DOHH2 (cell line): ENCODE results near the gene CTSH.

Source experiments
- H3F3A ChIP-seq: fragments of 200-600 bp; sonication (generic), shearing (Covaris generic); 2 replicates; pipeline ENCODE4 v1.6.0; 2016; ENCODE audit warnings: antibody characterized with exemption, mild to moderate bottlenecking; ENCODE audit not compliant: control insufficient read depth, insufficient read depth
- H3K27ac ChIP-seq: fragments of 200-600 bp; sonication (generic); 2 replicates; pipeline ENCODE4 v1.5.1; 2014; ENCODE audit warnings: low read depth, mild to moderate bottlenecking, low read length, moderate library complexity
- H3K27me3 ChIP-seq: fragments of 200-600 bp; sonication (generic); 2 replicates; pipeline ENCODE4 v1.6.1; 2014; ENCODE audit warnings: mild to moderate bottlenecking, low read length, mixed read lengths; ENCODE audit not compliant: control insufficient read depth
- H3K36me3 ChIP-seq: fragments of 200-600 bp; sonication (generic); 2 replicates; pipeline ENCODE4 v1.6.1; 2014; ENCODE audit warnings: mild to moderate bottlenecking, low read length, moderate library complexity, mixed read lengths; ENCODE audit not compliant: control insufficient read depth
- H3K4me1 ChIP-seq: fragments of 200-600 bp; sonication (generic); 2 replicates; pipeline ENCODE4 v1.6.1; 2014; ENCODE audit warnings: mild to moderate bottlenecking, low read length, mixed read lengths; ENCODE audit not compliant: control insufficient read depth
- H3K4me2 ChIP-seq: fragments of 200-600 bp; sonication (generic); 2 replicates; pipeline ENCODE4 v1.6.0; 2014; ENCODE audit warnings: mild to moderate bottlenecking, low read length, moderate library complexity
- H3K4me3 ChIP-seq: fragments of 200-600 bp; sonication (generic); 2 replicates; pipeline ENCODE4 v1.5.1; 2014; ENCODE audit warnings: mild to moderate bottlenecking, low read length, mixed read lengths
- H3K79me2 ChIP-seq: fragments of 200-600 bp; sonication (generic); 2 replicates; pipeline ENCODE4 v1.6.1; 2014; ENCODE audit warnings: mild to moderate bottlenecking, low read length, mixed read lengths; ENCODE audit not compliant: control insufficient read depth
- H3K9me2 ChIP-seq: fragments of 200-600 bp; sonication (generic); replicated peaks from 2 replicates; pipeline ENCODE4 v1.6.1; 2014; ENCODE audit warnings: mild to moderate bottlenecking, low read length, mixed read lengths; ENCODE audit not compliant: control insufficient read depth
- H3K9me3 ChIP-seq: fragments of 200-600 bp; sonication (generic); 2 replicates; pipeline ENCODE4 v1.6.1; 2014; ENCODE audit warnings: antibody characterized with exemption, low read length, mixed read lengths; ENCODE audit not compliant: control insufficient read depth, insufficient read depth
- H4K20me1 ChIP-seq: fragments of 200-600 bp; sonication (generic); 2 replicates; pipeline ENCODE4 v1.6.0; 2014; ENCODE audit warnings: low read depth, mild to moderate bottlenecking, antibody characterized with exemption, low read length, moderate library complexity; ENCODE audit not compliant: control insufficient read depth, insufficient read depth
- CTCF ChIP-seq: fragments of 200-600 bp; sonication (generic); IDR thresholded peaks from one replicate; pipeline ENCODE4 v1.5.1; 2014; ENCODE audit warnings: antibody characterized with exemption, mild to moderate bottlenecking, low read depth, low read length; ENCODE audit not compliant: poor library complexity, severe bottlenecking
- EZH2phosphoT487 ChIP-seq: fragments of 200-600 bp; sonication (generic); IDR thresholded peaks from 2 replicates; pipeline ENCODE4 v1.6.1; 2017; ENCODE audit warnings: borderline replicate concordance, mild to moderate bottlenecking, antibody characterized with exemption, low read length, moderate library complexity, mixed read lengths

CTSH gene

GRCh38 chr15:78923480-78924360 lies 21.1 kb downstream of the CTSH start:
- H3K79me2 ChIP-seq: no peaks in the 10 kb centered on the region
- H3K9me2 ChIP-seq: no peaks in the 10 kb centered on the region
- no peak overlapping the region for H3K4me3 ChIP-seq
- no peaks in the 10 kb centered on the region for H3K27me3 ChIP-seq
- H4K20me1 ChIP-seq: no peaks in the 10 kb centered on the region
- H3K4me2 ChIP-seq: no peak overlapping the region
- TF ChIP-seq EZH2phosphoT487: no peak
- TF ChIP-seq CTCF: no peak
- H3F3A ChIP-seq: peaks cover 30% of the 10 kb centered on the region
- no peaks in the 10 kb centered on the region for H3K4me1 ChIP-seq
- H3K36me3 ChIP-seq: peaks cover 73% of the 10 kb centered on the region
- no peaks in the 10 kb centered on the region for H3K9me3 ChIP-seq
- no peak overlapping the region for H3K27ac ChIP-seq

GRCh38 chr15:78923015-78923414 lies 21.8 kb downstream of the CTSH start:
- Histone ChIP-seq H3F3A (peaks cover 30% of the 10 kb centered on the region), H3K79me2 (no peaks in the 10 kb centered on the region), H3K27me3 (no peaks in the 10 kb centered on the region), H4K20me1 (no peaks in the 10 kb centered on the region), H3K9me3 (no peaks in the 10 kb centered on the region), H3K4me3 (no peak overlapping the region), H3K4me1 (no peaks in the 10 kb centered on the region), H3K4me2 (no peak overlapping the region), H3K9me2 (no peaks in the 10 kb centered on the region), H3K36me3 (peaks cover 68% of the 10 kb centered on the region), H3K27ac (no peak overlapping the region)
- TF ChIP-seq EZH2phosphoT487 (no peak), CTCF (no peak)

- no peak for TF ChIP-seq CTCF
- TF ChIP-seq EZH2phosphoT487: no peak
- Histone ChIP-seq H3K27me3 (no peaks in the 10 kb centered on the region), H3K9me3 (no peaks in the 10 kb centered on the region), H3K4me3 (no peak overlapping the region), H3K27ac (no peak overlapping the region), H3K9me2 (no peaks in the 10 kb centered on the region), H3K79me2 (no peaks in the 10 kb centered on the region), H3F3A (peaks cover 30% of the 10 kb centered on the region), H4K20me1 (no peaks in the 10 kb centered on the region), H3K36me3 (peaks cover 63% of the 10 kb centered on the region), H3K4me1 (no peaks in the 10 kb centered on the region), H3K4me2 (no peak overlapping the region)
These were observed 22.3 kb downstream of the CTSH start for GRCh38 chr15:78922527-78922926.
